GM19324 (cell line): ENCODE measurements around the gene RANGAP1.
"Not testable (repeated sequence)": the region's sequence is repeated elsewhere in the genome, so short reads cannot be mapped to it uniquely, and the experiment has no call there.

Experiments
- ATAC-seq: cut with Tn5 transposase; IDR thresholded peaks from one replicate; pipeline ENCODE4 v1.9.1; 2021; ENCODE audit warnings: mild to moderate bottlenecking, moderate library complexity; ENCODE audit not compliant: unreplicated experiment, low FRiP score

RANGAP1 gene

DNA sequence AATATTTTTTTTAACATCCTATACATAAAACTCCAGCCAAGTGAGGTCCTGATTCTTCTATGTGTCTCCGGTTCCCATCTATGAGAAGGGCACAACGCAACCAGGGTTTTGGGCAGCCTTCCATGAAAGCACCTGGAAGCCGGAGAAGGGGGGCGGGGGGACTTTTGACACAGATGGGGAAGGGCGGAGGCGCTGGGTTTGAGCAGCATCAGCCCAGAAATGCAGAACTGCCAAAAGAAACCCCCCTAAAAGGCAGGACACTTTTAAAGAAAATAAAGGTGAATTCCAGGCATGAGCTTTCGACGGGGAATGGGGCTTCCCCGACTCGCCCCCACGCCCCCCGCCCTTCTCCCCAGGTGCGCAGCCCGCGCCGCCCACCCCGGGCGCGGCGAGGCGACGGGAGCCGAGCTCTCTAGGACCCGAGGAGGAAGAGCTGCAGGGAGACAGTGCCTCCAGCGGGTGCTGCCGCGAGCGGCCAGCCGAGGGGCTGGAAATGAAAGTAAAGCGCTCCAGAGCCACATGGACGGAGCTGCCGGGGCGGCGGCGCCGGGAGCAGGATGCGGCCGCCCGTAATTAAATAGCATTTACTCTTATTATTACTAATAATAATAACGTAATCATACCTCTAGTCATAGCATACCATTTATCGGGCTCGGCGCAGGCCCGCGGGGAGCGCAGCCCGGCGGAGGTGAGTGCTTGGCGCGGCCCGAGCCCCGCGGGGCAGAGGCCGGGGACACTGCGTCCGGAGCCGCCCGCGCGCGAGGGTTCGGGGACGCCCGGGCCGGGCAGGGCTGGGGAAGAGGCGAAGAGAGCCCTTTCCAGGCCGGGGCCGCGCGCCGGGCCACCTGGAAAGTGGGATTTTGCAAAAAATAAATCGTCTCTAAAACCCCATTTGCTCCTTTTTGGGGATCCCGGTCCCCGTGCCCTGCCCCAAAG, 15.4 kb upstream of the RANGAP1 start, which contains the start of gene ZC3H7B:
ZC3H7B (plus strand) TSS at position 441 of the 936 bp plus-strand sequence. CDS start 19,136 bp downstream, outside the sequence.
- ATAC-seq = peak; percentile 74

DNA sequence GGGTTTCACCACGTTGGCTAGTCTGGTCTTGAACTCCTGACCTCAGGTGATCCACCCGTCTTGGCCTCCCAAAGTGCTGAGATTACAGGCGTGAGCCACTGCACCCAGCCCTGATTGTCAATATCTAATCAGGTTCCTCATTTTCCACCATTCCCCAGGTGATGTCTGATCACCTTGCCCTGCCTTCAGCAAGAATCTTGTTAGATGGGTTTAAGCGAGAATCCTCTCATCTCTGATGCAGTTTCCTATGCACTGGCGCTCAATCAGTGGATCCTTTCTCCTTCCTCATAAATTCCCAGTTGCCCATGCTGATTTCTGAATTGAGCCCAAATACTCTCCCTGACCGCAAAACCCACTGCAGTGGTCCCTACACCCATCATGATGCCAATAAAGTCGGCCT, 14.7 kb upstream of the RANGAP1 start:
- no peak for ATAC-seq

DNA sequence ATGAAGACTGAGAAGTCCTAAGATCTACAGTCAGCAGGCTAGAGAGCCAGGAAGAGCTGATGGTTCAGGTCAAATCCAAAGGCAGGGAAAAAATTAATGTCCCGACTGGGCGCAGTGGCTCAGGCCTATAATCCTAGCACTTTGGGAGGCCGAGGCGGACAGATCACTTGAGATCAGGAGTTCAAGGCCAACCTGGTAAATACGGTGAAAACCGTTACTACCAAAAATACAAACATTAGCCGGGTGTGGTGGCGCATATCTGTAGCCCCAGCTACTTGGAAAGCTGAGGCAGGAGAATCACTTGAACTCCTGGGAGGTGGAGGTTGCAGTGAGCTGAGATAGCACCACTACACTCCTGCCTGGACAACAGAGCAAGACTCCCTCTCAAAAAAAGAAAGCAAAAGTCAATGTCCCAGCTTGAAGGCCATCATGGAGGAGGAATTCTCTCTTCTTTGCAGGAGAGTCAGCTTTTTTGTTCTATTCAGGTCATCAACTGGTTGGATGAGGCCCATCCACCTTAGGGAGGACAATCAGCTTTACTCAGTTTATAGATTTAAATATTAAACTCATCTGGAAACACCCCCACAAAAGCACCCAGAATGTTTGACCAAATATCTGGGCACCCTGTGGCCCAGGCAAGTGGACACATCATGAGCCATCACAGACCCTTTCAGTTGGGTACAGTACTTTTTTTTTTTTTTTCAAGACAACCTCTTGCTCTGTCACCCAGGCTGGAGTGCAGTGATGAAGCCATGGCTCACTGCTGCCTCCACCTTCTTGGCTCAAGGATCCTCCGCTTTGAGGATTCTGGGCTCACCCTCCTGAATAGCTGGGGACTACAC, 11.1 kb upstream of the RANGAP1 start:
- ATAC-seq = no peak

DNA sequence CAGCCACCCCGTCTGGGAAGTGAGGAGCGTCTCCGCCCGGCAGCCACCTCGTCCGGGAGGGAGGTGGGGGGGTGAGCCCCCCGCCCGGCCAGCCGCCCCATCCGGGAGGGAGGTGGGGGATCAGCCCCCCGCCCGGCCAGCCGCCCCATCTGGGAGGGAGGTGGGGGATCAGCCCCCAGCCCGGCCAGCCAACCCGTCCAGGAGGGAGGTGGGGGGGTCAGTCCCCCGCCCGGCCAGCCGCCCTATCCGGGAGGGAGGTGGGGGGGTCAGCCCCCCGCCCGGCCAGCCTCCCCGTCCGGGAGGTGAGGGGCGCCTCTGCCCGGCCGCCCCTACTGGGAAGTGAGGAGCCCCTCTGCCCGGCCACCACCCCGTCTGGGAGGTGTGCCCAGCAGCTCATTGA, 8.8 kb upstream of the RANGAP1 start:
- not testable (repeated sequence) for ATAC-seq

DNA sequence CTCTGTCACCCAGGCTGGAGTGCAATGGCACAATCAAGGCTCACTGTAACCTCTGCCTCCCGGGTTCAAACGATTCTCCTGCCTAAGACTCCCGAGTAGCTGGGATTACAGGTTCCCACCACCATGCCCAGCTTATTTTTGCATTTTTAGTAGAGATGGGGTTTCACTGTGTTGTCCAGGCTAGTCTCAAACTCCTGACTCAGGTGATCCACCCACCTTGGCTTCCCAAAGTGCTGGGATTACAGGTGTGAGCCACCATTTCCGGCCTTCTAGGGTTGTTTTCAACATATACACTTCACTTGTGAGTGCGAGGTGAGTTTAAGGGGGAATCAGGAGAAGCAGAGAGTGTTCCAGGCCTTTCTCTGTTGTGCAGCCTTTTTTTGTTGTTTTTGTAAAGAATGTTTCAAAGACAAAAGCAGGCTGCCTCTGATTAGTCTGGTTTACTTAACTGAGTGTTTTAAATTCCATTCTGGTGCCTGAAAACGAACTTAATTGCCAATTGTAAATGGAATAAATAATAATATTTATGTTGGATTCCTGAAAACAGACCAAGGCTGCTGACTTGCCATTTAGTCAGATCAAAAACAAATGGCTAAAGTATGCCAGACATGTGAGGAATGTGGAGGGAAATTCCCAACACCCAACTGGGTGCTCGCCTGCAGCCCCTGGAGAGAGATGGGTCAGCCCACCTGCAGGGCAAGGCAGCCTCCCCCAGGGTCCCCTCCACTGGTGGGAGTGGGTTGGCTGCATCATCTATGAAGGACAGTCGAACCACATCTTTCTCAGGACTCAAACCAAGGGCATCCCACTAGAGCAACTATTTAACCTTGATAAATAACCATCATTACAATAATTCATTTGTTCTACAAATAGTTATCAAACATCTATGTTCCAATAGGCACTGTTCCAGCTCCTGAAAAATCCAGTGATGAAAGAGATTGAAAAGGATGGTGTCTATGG, 4.6 kb upstream of the RANGAP1 start:
- ATAC-seq = no peak

DNA sequence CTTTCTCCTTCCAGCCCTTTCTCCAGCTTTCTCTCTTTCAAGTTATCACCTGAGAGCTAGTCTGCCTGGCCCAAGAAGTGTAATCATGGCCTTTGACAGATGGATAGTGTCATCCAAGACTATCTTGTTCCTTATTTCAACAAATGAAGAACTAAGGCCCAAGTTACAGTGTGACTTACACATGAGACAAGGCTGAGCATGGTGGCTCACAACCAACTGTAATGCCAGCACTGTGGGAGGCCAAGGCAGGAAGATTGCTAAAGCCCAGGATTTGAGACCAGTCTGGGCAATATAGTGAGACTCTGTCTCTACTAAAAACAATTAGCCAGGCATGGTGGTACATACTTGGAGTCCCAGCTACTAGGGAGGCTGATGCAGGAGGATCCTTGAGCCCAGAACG, 3.7 kb upstream of the RANGAP1 start:
- ATAC-seq = no peak

DNA sequence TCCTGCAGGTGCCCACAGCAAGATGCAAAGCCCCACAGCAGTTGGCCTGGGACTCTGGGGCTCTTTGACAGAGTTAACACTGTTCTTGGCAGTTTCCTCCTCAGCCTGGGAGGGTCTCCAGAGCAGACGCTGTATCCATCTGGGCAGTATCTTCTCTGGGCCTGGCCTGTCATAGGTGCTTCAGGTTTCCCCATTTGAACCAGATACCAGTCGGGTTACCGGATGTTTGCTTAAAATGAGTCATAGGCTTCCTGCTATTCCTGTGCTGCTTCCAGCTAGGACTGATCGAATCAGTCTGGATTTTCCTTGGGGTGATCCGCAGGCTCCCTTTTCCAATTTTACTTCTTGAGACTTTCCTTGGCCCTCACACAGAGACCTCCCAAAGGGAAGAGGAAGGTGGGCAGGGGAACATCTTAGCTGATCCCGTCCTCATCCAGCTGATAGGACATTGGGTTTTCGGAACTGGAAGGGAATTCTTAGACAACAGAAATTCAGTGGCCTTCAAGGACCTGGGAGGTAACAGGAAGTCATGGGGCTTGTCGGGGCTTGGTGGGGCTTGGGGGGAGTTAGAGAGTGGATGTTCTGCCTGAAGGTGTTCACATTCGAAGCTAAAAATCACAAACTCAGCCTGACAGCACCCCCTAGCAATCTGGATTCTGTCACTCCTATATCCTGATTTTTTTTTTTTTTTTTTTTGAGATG, 2.4 kb upstream of the RANGAP1 start:
- ATAC-seq = no peak

DNA sequence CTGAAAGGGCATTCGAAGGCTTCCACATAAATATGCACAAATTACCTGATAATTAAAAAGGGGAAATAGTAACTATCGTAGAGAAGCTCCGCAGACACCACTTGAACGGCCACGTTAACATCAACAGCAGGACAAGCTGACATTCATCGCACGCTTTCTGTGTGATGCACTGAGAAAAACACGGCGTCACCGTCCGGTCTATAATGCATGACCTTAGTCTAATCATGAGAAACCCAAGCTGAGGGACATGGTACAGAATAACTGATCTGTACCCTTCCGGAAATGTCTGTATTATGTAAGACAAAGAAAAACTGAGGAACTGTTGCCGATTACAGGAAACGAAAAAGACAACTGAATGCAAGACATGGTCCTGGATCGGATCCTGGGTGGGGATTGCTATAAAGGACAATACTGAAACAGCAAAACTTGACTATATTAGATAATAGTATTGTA, 678 bp upstream of the RANGAP1 start:
- peak; percentile 8 for ATAC-seq

DNA sequence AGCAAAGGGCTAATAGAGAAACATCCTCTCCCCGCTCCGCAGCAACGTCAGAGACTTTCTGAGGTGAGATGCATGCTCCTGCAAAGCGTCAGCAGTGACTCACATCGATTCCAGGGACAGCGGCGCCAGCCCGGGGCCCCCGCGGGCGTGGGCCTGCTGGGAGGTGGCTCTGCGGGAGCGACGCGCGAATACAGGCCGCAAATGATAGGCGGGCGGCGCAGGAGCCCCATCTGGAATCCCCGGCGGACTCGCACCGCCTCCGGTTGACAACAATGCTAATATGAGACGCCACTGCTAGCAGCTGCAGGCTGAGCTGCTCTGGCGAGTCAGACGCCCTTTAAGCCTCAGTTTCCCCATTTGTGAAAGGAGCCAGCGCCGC, 557 bp downstream of the RANGAP1 start:
- ATAC-seq = no peak

DNA sequence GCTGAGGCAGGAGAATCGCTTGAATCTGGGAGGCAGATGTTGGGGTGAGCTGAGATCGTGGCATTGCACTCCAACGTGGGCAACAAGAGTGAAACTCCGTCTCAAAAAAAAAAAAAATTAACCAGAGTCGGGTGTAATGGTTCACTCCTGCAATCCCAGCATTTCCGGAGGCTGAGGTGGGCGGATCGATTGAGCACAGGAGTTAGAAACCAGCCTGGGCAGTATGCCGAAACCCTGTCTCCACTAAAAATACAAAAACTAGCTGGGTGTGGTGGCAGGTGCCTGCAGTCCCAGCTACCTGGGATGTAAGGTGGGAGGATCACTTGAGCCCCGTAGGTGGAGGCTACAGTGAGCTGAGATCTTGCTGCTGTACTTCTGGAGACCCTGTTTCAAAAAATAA, 1.5 kb downstream of the RANGAP1 start:
- ATAC-seq = no peak

DNA sequence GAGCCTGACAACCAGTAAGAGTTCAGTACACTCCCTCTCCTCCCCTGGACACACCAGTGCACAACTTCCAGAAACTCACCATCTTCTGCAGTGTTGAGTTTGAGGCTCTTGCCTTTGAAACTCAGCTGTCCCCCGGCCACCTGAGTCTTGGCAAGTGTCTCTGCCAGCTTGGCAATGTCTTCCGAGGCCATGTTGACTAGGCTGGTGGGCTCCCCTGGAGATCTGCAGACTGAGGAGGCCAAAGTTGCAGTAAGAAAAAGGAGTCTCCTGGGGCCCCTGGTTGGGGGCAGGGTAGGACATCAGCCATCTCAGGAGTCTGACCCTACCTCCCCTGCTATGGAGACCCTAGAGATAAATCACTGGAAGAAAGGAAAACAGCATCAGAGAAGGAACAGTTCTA, 5.1 kb downstream of the RANGAP1 start:
- no peak for ATAC-seq

DNA sequence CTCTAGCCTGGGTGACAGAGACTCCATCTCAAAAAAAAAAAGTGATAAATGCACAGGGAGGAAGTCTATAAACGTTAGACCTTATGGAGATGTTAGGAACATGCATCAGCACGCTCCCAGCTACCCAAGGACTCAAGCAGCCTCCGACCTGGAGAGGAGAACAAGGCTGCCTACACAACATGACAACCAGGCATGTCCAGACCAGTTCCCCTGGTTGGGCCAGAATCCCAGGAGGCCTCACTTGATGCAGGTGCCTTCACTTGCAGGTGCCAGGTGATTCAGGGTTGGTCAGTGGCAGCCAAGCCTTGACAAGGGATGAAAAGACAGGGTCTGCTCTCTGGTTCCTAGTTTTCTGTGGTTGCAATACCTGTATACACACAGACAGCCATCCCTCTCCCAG, 5.9 kb downstream of the RANGAP1 start:
- ATAC-seq = no peak

DNA sequence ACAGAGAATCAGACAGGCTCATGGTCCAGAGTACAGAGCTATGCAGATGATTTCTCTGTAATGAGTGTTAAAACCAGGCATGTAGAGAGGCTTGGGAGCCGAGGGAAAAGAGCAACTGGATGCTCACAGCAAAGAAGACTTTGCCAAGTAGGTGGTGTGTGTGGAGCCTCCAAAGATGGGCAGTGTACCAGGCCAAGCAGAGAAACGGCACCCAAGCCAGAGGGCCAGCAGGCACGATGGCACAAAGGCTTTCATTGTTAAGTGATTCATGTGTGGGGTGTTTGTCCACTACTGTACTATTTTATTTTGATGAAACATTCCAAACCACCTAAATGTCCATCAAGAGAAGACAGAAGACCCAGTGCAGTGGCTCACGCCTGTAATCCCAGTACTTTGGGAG, 11.1 kb downstream of the RANGAP1 start:
- no peak for ATAC-seq

DNA sequence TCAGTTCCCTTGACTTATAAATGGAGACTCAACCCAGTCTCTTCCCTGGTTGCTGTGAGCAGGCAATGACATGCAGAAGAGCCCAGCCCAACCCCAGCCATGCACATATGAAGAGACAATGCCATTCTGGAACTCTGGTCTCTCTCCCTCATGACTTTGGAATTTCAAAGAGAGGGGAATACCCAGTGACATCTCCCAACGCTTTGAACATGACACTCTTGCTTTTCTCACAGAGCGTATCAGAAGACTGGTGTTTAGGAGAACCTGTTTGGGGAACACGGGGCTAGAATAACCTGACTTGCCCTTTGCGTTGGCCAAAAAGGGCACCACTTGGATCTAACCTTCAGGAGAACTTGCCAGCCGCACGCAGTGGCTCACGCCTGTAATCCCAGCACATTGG, 12.9 kb downstream of the RANGAP1 start:
- ATAC-seq = no peak

DNA sequence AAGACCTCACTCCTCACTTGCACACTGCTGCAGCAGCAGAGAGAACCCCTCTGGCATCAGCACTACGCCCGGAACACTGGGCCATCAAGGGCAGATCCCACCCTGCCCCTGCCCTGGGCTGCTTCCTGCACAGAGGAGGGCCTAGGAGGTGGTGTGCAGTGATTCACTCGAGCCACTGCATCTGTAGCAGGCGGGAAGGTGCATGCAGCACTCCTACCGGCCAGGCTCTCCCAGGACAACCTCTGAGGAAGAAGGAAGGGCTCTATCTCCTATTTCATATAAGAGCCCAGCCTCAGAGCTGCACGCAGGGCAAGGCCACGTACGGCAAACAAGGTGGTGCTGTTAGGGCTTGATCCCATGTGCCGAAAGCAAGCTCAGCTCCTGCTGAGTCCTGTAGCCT, 14.2 kb downstream of the RANGAP1 start:
- no peak for ATAC-seq

DNA sequence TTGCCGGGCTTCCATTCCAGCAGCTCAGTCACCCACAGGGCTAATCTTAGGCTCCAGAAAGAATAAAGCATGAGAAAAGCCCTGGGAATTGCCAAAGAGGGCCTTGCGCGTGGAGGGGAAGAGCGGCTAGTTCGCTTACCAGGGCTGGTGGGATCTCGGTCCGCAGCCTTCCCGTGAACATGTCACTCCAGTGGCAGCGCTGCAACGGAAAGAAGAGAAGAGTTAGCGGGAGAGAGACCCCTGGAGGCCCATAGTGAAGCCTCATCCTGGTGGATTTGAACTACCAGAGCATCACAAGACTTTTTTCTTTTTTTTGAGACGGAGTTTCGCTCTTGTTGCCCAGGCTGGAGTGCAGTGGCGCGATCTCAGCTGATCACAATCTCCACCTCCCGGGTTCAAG, 18.0 kb downstream of the RANGAP1 start:
- no peak for ATAC-seq

DNA sequence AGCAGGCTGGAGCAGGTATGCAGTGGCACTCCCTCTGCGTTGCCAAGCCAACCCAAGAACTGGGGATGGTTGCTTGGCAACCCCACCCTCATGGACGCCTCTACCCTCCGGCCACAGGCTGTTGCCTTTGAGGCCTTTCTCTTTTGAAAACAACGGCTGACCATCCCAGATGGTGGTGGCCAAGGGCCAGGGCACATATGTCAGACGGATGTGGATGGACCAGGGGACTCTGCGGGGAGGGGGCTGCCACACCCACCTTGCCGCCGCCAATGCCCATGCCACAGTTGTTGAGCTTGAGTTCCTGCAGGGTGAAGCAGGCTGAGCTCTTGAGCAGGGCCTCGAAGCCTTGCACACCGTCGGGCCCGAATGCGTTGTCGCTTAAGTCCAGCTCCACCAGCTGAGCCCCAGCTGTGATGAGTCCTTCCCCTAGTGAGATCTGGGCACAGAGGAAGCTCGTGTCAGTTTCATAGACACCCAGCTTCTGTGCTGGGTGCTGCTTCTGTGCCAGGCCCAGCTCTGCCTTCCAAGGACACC, 21.5 kb downstream of the RANGAP1 start:
- no peak for ATAC-seq

DNA sequence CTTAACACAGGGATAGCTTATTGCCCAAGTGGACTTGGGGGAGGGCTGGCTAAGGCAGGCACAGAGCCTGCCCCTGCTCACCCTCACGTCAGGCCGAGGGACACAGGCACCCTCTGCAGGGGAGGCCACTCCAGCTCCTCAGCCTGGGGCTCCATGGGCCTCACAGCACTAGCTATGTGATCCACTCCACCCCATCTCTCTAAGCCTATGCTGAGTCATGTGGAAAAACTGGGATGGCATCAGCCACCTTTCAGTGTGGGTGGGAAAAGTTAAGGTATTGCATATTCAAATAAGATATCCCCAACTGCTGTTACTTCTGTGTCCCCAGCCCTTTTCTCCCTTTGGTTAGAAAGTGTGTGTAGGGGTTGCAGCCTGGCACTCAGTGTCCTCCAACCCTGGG, 22.3 kb downstream of the RANGAP1 start:
- ATAC-seq = no peak

DNA sequence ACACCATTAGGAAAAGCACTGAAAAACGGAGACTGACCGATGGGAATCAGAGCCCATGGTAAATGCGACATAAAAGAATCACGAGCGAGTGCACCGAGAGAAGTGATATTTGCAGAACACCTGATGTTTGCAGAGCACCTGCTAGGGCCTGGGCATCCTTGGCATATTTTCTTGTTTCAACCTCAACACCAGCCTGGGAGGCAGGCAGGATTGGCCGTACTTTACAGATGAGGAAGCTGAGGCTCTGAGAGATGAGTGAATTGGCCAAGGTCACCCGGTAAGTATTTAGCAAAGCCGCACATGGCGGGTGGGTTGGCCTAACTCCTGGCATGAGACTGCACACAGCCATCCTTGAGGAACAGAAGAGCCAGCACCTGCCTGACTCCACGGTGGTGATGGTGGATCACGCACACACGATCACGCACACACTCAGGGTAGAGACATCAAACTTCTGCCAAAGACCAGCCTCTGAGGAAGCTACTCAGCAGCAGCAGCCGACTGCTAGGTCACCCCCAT, 23.7 kb downstream of the RANGAP1 start:
- no peak for ATAC-seq
